Measurements from ENCODE around the gene RAN.
"Not testable (repeated sequence)": the region's sequence is repeated elsewhere in the genome, so short reads cannot be mapped to it uniquely, and the experiment has no call there.

RAN gene

DNA sequence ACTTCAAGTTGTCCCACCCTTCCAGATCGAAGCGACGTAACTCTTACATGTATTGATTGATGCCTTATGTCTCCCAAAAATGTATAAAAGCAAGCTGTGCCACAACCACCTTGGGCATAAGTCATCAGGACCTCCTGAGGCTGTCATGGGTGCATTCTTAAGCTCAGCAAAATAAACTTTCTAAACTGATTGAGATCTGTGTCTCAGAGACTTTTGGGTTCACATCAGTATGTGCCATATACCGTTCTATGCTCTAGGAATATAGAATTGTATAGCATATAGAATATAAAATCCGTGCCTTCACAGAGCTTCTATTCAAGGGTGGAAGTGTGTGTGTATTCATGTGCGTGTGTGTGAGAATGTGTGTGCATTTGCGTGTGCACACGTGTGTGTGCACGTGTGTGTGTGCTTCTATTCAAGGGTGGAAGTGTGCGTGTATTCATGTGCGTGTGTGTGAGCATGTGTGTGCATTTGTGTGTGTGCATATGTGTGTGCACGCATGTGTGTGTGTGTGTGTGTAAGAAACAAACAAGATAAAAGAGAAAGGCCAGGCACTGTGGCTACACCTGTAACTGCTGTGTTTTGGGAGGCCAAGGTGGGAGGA is 21.3 kb upstream of the RAN start:
- no peak overlapping the region for H3K4me3 ChIP-seq (ENCODE audit: low read depth, low read length)
- TF ChIP-seq, protein P1, sequence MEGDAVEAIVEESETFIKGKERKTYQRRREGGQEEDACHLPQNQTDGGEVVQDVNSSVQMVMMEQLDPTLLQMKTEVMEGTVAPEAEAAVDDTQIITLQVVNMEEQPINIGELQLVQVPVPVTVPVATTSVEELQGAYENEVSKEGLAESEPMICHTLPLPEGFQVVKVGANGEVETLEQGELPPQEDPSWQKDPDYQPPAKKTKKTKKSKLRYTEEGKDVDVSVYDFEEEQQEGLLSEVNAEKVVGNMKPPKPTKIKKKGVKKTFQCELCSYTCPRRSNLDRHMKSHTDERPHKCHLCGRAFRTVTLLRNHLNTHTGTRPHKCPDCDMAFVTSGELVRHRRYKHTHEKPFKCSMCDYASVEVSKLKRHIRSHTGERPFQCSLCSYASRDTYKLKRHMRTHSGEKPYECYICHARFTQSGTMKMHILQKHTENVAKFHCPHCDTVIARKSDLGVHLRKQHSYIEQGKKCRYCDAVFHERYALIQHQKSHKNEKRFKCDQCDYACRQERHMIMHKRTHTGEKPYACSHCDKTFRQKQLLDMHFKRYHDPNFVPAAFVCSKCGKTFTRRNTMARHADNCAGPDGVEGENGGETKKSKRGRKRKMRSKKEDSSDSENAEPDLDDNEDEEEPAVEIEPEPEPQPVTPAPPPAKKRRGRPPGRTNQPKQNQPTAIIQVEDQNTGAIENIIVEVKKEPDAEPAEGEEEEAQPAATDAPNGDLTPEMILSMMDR (IDR thresholded peaks at IDR 0.05; ENCODE audit: low read depth, low read length), result no peak

DNA sequence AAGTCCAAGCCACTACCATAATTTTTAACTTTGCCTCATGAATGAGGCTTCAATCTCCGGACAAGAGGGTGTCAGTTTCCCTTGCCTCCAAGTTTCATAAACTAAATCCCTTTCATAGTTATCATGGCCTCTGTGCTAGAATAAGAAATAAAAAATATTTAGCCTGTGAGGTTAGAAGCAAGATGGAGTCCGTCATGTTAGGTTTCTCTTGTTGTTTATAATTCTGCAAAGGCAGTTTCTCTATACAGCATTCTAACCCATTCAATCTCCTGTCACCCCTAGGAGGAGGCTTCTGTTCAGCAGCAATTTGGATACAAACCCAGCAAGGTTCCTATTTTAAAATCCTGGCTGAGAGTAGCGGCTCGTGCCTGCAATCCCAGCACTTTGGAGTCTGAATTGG is 15.8 kb upstream of the RAN start:
- TF ChIP-seq, protein P1 (IDR thresholded peaks at IDR 0.05; ENCODE audit: low read depth, low read length), result no peak

DNA sequence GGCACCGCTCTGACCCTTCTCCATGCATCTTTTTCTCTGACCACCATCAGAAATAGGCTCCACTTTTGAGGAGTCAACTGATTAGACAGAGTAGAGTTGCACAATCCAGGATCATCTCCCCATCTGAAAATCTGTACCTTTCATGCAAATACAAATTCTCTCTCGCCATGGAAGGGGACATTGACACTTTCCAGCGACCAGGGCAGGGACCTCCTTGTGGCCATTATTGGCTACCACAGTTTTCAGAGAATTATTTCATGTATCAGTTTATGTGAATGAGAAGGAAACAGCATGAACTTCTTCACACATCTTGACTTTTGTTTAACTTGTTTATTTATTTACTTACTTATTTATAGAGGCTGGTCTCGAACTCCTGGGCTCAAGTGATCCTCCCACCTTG is 13.8 kb upstream of the RAN start:
- no peak overlapping the region for H3K4me3 ChIP-seq (ENCODE audit: low read depth, low read length)
- TF ChIP-seq, protein P1 (IDR thresholded peaks at IDR 0.05; ENCODE audit: low read depth, low read length), result no peak

More for the DNA sequence above, 15.8 kb upstream of the RAN start:
- H3K4me3 ChIP-seq (ENCODE audit: low read depth, low read length), result no peak overlapping the region

DNA sequence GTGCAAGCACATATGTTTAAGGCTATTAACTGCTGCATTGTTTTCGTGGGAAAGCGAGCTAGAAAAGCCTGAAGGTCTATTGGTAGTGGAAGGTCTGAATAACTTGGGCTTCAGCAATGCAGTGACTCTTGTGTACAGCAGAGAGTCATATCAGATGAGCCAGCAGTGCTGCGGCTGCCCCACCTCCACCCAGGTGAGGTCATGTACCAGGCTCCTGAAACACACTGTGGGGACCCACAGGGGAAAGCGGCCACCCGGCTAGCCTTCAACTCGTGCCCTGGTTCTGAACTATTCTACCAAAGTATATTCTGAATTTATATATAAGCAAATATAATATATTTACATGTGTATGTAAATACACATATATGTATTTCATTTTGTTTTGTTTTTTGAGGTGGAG is 12.7 kb upstream of the RAN start:
- TF ChIP-seq, protein P1 (IDR thresholded peaks at IDR 0.05; ENCODE audit: low read depth, low read length), result no peak
- no peak overlapping the region for H3K4me3 ChIP-seq (ENCODE audit: low read depth, low read length)

DNA sequence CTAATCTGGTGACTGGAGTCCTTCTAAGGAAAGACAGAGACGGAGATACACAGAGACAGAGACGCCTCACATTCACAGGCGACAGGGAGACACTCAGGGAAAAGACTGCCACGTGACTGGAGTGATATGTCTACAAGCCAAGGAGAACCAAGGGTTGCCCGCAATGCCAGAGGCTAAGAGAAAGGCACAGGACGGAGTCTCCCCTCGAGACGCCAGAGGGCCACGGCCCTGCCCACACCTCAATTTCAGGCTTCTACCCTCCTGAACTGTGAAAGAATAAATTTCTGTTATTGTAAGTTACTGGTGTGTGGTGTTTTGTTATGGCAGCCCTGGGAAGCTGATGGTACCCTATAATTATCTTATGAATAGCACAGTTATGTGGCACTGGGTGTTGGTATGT is 11.6 kb upstream of the RAN start:
- H3K4me3 ChIP-seq (ENCODE audit: low read depth, low read length), result no peak overlapping the region
- TF ChIP-seq, protein P1 (IDR thresholded peaks at IDR 0.05; ENCODE audit: low read depth, low read length), result no peak

DNA sequence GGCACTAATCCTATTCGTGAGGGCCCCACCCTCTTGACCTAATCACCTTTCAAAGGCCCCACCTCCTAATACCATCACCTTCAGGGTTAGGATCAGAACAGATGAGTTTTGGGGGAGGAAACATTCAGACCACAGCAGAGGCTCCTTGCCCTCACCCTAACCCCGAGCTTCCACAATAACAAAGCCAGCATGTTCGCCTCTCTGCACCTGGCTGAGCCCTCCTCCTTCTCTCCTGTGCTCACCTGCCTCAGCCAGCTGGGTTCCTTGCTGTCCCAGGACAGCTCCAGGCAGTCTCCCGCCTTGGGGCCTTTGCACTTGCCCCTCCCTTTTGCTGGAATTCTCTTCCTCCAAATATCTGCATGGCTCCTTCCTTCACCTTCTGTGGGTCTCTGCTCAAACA is 9.7 kb upstream of the RAN start:
- no peak overlapping the region for H3K4me3 ChIP-seq (ENCODE audit: low read depth, low read length)
- TF ChIP-seq, protein P1 (IDR thresholded peaks at IDR 0.05; ENCODE audit: low read depth, low read length), result no peak

DNA sequence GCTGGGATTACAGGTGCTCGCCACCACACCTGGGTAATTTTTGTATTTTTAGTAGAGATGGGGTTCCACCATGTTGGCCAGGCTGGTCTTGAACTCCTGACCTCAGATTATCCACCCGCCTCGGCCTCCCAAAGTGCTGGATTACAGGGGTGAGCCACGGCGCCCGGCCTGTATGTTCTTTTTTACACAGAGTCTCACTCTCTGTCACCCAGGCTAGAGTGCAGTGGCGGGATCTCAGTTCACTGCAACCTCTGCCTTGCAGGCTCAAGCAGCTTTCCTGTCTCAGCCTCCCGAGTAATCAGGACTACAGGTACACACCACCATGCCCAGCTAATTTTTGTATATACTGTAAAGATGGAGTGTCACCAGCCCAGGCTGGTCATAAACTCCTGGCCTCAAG is 9.1 kb upstream of the RAN start:
- not testable (repeated sequence) for H3K4me3 ChIP-seq (ENCODE audit: low read depth, low read length)

DNA sequence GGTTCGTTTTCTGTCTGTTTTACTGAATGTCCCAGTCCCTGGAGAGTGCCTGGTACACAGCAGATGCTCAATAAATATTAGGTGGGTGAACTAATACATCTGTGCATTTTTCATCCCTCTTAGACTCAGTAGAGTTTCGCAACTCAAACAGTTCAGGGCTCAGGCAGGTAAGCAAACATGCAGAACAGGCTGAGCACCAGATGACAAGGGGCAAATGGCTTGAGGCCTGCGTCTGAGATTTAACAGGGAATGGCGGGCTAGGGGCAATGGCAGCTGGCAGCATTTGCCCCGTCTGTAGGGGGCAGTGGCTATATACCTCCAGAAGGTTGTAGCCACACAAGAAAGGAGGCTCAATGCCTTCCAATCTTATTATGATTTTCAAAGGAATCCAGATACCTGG is 8.6 kb upstream of the RAN start:
- TF ChIP-seq, protein P1 (IDR thresholded peaks at IDR 0.05; ENCODE audit: low read depth, low read length), result no peak
- H3K4me3 ChIP-seq (ENCODE audit: low read depth, low read length), result no peak overlapping the region

Measured in WI38 (cell line).